ENCODE measurements around the gene LRP1-AS. TPM values are rescaled to one million over a fixed set of nuclear protein-coding genes. Genes with fewer than 3 reads are reported as not detected.

The LRP1-AS gene
- total RNA-seq, 1 donor from 2014 or later, result not detected

DNA sequence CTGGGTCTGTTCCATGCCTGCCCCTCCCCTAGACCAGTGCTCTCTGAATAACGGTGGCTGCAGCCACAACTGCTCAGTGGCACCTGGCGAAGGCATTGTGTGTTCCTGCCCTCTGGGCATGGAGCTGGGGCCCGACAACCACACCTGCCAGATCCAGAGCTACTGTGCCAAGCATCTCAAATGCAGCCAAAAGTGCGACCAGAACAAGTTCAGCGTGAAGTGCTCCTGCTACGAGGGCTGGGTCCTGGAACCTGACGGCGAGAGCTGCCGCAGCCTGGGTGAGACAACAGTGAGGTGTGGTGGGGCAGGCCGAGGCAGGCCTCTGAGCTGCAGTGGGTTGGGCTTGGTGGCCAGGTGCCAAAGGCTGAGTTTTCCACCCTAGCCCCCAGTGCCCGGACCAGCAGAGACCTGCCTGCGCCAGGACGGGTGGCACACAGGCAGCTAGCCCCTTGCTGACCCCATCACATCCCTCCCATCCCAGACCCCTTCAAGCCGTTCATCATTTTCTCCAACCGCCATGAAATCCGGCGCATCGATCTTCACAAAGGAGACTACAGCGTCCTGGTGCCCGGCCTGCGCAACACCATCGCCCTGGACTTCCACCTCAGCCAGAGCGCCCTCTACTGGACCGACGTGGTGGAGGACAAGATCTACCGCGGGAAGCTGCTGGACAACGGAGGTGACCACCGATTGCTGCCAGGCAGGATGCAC lies 28.2 kb upstream of the LRP1-AS start:
- Histone ChIP-seq H3K4me3 (no peak overlapping the region), H3K27me3 (ENCODE audit: low read depth) (no peaks in the 10 kb centered on the region), H3K36me3 (peaks cover 68% of the 10 kb centered on the region), H3K9me3 (replicated peaks) (no peaks in the 10 kb centered on the region), H3K27ac (replicated peaks) (peak overlapping the region; percentile 46), H3K4me1 (no peaks in the 10 kb centered on the region)
- TF ChIP-seq, protein P1, sequence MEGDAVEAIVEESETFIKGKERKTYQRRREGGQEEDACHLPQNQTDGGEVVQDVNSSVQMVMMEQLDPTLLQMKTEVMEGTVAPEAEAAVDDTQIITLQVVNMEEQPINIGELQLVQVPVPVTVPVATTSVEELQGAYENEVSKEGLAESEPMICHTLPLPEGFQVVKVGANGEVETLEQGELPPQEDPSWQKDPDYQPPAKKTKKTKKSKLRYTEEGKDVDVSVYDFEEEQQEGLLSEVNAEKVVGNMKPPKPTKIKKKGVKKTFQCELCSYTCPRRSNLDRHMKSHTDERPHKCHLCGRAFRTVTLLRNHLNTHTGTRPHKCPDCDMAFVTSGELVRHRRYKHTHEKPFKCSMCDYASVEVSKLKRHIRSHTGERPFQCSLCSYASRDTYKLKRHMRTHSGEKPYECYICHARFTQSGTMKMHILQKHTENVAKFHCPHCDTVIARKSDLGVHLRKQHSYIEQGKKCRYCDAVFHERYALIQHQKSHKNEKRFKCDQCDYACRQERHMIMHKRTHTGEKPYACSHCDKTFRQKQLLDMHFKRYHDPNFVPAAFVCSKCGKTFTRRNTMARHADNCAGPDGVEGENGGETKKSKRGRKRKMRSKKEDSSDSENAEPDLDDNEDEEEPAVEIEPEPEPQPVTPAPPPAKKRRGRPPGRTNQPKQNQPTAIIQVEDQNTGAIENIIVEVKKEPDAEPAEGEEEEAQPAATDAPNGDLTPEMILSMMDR (IDR thresholded peaks at IDR 0.05; ENCODE audit: borderline replicate concordance), result peak; percentile 81
- intact Hi-C loops (cut with micrococcal nuclease), result no loop called here
- DNase-seq, result peak; percentile 87

DNA sequence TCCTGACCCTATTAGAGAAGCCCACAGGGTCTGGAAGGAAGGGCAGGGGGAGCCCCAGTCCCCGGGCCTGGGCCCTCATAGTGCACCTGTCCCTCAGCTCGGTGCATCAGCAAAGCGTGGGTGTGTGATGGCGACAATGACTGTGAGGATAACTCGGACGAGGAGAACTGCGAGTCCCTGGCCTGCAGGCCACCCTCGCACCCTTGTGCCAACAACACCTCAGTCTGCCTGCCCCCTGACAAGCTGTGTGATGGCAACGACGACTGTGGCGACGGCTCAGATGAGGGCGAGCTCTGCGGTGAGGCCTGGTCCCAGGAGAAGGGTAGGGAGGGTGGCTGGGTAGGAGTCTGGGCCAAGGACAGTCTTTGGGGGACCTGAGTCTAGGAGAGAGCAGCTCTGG lies 26.3 kb upstream of the LRP1-AS start:
- H3K9me3 ChIP-seq (replicated peaks), result no peaks in the 10 kb centered on the region
- no peak for DNase-seq
- no peaks in the 10 kb centered on the region for H3K4me1 ChIP-seq
- no peak overlapping the region for H3K27ac ChIP-seq (replicated peaks)
- TF ChIP-seq, protein P1 (IDR thresholded peaks at IDR 0.05; ENCODE audit: borderline replicate concordance), result no peak
- no peaks in the 10 kb centered on the region for H3K27me3 ChIP-seq (ENCODE audit: low read depth)
- no peak overlapping the region for H3K4me3 ChIP-seq
- intact Hi-C loops (cut with micrococcal nuclease), result no loop called here
- H3K36me3 ChIP-seq, result peaks cover 66% of the 10 kb centered on the region

DNA sequence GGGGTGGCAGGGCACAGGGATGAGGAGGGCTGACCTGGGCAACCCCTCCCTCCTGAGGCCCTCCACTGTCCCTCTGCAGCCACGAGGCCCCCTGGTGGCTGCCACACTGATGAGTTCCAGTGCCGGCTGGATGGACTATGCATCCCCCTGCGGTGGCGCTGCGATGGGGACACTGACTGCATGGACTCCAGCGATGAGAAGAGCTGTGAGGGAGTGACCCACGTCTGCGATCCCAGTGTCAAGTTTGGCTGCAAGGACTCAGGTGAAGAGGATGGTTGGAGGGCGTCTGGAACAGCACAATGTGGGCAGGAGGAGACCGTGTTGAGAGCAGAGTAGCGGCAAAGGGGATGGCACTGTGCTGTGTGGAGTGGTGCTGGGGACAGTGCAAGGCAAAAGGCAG lies 25.7 kb upstream of the LRP1-AS start:
- no peak for DNase-seq
- H3K4me3 ChIP-seq, result no peak overlapping the region
- no peak overlapping the region for H3K27ac ChIP-seq (replicated peaks)
- H3K36me3 ChIP-seq, result peaks cover 66% of the 10 kb centered on the region
- no peaks in the 10 kb centered on the region for H3K9me3 ChIP-seq (replicated peaks)
- no peaks in the 10 kb centered on the region for H3K27me3 ChIP-seq (ENCODE audit: low read depth)
- TF ChIP-seq, protein P1 (IDR thresholded peaks at IDR 0.05; ENCODE audit: borderline replicate concordance), result peak; percentile 69
- intact Hi-C loops (cut with micrococcal nuclease), result no loop called here
- H3K4me1 ChIP-seq, result no peaks in the 10 kb centered on the region

DNA sequence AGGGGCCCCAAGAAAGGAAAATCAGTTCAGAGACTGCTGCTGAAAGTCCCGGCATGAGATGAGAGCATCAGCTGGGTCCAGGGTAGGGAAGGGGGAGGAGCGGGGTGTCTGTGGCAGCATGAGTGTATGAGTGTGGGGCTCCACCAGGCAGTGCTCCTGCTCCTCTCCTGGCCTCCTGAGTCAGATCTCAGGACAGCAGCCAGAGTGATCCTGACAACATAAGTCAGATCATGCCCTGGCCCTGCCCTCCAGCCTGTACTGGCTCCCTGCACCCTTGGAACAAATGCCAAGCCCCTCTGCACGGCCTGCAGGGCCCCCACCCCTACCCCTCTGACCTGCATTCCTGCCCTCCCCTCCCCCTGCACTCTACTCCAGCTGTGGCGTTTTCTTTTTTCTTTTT lies 24.2 kb upstream of the LRP1-AS start:
- intact Hi-C loops (cut with micrococcal nuclease), result no loop called here
- DNase-seq, result no peak
- no peak overlapping the region for H3K4me3 ChIP-seq

DNA sequence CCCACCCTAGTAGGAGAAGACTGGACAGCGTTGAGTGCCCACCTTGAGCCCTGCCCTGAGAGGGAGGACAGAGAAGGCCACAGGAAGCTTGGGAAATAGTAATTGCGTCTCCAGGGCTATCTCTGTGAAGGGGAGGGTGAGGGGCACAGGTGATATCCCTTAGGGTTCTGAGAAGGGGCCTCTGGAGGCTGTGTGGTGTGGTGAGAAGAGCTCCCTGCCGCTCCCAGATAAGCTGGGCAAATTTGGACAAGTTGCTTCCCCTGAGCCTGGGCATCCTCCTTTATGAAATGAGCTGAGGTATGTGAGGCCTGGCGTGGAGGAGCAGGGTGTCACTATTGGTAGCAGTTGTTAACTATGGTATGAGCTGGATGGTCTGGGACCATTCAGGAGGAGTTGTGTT lies 23.5 kb upstream of the LRP1-AS start:
- H3K36me3 ChIP-seq, result peaks cover 66% of the 10 kb centered on the region
- H3K4me1 ChIP-seq, result no peaks in the 10 kb centered on the region
- no peaks in the 10 kb centered on the region for H3K27me3 ChIP-seq (ENCODE audit: low read depth)
- no peaks in the 10 kb centered on the region for H3K9me3 ChIP-seq (replicated peaks)
- no peak for DNase-seq
- intact Hi-C loops (cut with micrococcal nuclease), result no loop called here
- peak overlapping the region; percentile 19 for H3K27ac ChIP-seq (replicated peaks)
- TF ChIP-seq, protein P1 (IDR thresholded peaks at IDR 0.05; ENCODE audit: borderline replicate concordance), result no peak
- H3K4me3 ChIP-seq, result no peak overlapping the region

More for the DNA sequence above, 24.2 kb upstream of the LRP1-AS start:
- Histone ChIP-seq H3K9me3 (replicated peaks) (no peaks in the 10 kb centered on the region), H3K27me3 (ENCODE audit: low read depth) (no peaks in the 10 kb centered on the region), H3K27ac (replicated peaks) (peak overlapping the region; percentile 19), H3K36me3 (peaks cover 66% of the 10 kb centered on the region), H3K4me1 (no peaks in the 10 kb centered on the region)
- TF ChIP-seq, protein P1 (IDR thresholded peaks at IDR 0.05; ENCODE audit: borderline replicate concordance), result no peak
